ENCODE measurements around the gene AKTIP. TPM values are rescaled to one million over a fixed set of nuclear protein-coding genes. Genes with fewer than 3 reads are reported as not detected.

AKTIP gene
- total and polyA plus RNA-seq, 8 donors, result 12.5 to 34.9 (median 16.4) TPM

DNA sequence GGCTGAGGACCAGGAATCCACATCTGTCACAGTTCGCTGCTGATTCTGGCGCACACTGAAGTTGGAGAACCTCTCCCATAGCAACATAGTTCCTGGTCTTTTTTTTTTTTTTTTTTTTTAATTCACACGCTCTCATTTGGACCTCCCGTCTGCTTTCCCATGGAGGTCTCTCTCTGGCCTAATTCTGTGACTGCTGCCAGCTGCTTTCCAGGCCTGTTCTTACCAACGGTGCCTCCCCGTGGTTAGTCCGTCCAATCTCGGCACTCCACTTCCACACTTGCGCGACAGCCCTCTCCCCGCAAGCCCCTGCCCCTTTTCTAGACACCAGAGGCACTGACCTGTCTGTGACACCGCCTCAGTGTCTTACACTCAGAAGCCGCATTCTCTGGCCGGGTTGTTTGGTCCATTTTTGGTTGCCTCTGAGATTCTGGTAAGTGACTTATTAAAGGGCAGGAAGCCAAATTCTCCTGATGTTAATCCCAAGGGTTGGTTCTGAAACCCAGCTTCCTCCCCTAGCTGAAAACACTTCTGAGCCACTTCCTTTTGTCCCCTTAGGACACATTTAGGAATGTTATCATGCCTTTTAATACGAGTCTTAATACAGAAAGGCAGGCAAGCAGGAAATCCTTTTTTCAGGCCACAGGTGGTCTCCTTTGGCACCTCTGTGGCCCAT is 1.1 kb upstream of the AKTIP start:
- Histone ChIP-seq H3K36me3 (peaks cover 1 to 5% (median 4%) of the 10 kb centered on the region in 4 donors), H3K27me3 (no peaks in the 10 kb centered on the region), H3K27ac (peak overlapping the region; percentile 93 to 98 (median 96)), H3K4me1 (peaks cover 28 to 36% (median 32%) of the 10 kb centered on the region in 4 donors), H3K4me3 (peak overlapping the region; percentile 60 to 89 (median 74)), H3K9me3 (no peaks in the 10 kb centered on the region)
- TF ChIP-seq POLR2AphosphoS5 (IDR thresholded peaks at IDR 0.05), result no peak
- no peak for TF ChIP-seq POLR2A (IDR thresholded peaks at IDR 0.05)
- TF ChIP-seq EP300 (IDR thresholded peaks at IDR 0.05), result no peak
- TF ChIP-seq, protein P1, sequence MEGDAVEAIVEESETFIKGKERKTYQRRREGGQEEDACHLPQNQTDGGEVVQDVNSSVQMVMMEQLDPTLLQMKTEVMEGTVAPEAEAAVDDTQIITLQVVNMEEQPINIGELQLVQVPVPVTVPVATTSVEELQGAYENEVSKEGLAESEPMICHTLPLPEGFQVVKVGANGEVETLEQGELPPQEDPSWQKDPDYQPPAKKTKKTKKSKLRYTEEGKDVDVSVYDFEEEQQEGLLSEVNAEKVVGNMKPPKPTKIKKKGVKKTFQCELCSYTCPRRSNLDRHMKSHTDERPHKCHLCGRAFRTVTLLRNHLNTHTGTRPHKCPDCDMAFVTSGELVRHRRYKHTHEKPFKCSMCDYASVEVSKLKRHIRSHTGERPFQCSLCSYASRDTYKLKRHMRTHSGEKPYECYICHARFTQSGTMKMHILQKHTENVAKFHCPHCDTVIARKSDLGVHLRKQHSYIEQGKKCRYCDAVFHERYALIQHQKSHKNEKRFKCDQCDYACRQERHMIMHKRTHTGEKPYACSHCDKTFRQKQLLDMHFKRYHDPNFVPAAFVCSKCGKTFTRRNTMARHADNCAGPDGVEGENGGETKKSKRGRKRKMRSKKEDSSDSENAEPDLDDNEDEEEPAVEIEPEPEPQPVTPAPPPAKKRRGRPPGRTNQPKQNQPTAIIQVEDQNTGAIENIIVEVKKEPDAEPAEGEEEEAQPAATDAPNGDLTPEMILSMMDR (IDR thresholded peaks at IDR 0.05), result no peak
- intact Hi-C loops (cut with DNase I; ENCODE audit: low total_unique reads), result loop anchor here (5.0 kb wide), 1 partner anchor 72 kb away; the partner anchor contains the start of gene RBL2
- 3 to 5% (median 3%) methylated on average over 14 to 15 of the region's 15 CpGs for WGBS, 5 donors
- peak; percentile 36 to 81 for DNase-seq

DNA sequence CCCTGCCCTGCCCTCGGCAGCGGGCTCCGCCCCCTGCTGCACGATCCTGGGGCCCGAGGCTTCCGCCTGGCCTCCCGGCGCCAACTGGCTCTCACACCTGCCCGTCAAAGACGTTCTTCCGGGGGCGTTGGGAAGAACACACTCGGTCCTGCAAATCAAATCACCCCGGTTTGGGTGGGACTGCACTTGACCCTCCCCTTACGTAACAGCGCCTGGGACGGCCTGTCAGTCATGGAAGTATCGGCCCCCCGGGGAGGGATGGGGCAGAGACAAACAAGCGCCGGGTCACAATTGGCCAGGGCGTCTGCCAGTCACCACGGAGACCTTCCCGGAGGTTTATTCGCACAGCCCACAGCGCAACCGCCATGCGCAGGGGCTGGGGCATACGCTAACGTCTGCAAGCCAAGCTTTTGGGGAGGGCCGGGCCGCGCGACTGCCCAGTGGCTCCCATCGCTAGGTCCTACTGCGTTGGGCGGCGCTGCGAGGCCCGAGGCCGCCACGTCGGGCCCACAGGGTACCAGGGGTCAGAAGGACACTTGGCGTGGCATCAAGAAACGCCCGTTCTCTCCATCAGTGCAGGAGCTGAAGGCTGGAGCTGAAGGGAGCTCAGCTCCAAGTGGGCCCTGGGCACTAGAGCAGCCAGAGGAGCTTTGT is 388 bp upstream of the AKTIP start:
- peak overlapping the region; percentile 95 to 98 (median 96) for H3K27ac ChIP-seq
- no peaks in the 10 kb centered on the region for H3K9me3 ChIP-seq
- peak; percentile 100 for DNase-seq
- peaks cover 28 to 36% (median 32%) of the 10 kb centered on the region in 4 donors for H3K4me1 ChIP-seq
- WGBS, 5 donors, result 0 to 1% (median 0%) methylated on average over 3 to 46 of the region's 46 CpGs
- no peaks in the 10 kb centered on the region for H3K27me3 ChIP-seq
- peak overlapping the region; percentile 88 to 98 (median 90) for H3K4me3 ChIP-seq
- intact Hi-C loops (cut with DNase I; ENCODE audit: low total_unique reads), result loop anchor here (5.0 kb wide), 1 partner anchor 71 kb away; the partner anchor contains the start of gene RBL2
- TF ChIP-seq, protein P1 (IDR thresholded peaks at IDR 0.05), result peak in 1 of 7 experiments; percentile 8
- TF ChIP-seq EP300 (IDR thresholded peaks at IDR 0.05) (peak; percentile 17), POLR2AphosphoS5 (IDR thresholded peaks at IDR 0.05) (peak; percentile 73 to 97 (median 95)), POLR2A (IDR thresholded peaks at IDR 0.05) (peak in 2 of 4 donors; percentile 82 to 87)
- peaks cover 9 to 12% (median 11%) of the 10 kb centered on the region in 4 donors for H3K36me3 ChIP-seq

DNA sequence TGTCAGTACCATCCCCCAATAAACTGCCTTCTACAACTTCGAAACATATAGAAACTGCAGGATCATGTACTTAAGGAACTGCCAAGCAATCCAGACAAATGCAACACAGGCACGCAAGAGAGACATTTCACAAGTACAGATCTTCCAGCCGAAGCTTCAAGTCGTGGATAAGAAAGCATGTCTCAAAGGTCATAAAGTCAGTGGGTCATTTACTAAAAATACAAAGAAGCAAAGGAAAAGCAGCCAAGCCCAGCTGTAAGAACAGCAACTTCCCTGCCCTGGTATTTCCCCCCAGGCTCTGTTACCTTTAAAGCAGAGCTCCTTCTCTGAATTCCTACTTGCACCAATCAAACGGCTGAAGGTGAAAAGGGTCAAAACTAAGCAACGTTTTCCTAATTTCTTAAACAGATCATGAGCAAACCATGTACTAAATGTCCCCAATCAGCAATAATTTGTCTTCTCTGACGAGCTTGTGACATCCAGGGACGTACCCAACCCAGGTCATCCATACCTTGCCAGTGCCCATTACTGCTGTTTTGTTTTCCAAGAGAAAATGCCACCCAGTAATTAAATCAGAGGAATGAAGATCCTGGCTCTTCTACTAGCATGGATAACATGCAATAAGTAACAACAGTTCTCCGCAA is 1.7 kb downstream of the AKTIP start:
- Histone ChIP-seq H3K27me3 (no peaks in the 10 kb centered on the region), H3K27ac (peak overlapping the region in 1 of 5 donors; percentile 96), H3K9me3 (no peaks in the 10 kb centered on the region), H3K4me1 (peaks cover 28 to 36% (median 32%) of the 10 kb centered on the region in 4 donors), H3K4me3 (peak overlapping the region; percentile 88 to 98 (median 90)), H3K36me3 (peaks cover 26 to 33% (median 32%) of the 10 kb centered on the region in 4 donors)
- 37 to 45% (median 45%) methylated on average over 9 of the region's 9 CpGs for WGBS, 5 donors
- TF ChIP-seq POLR2AphosphoS5 (IDR thresholded peaks at IDR 0.05), result no peak
- TF ChIP-seq, protein P1 (IDR thresholded peaks at IDR 0.05), result no peak
- no peak for TF ChIP-seq POLR2A (IDR thresholded peaks at IDR 0.05)
- no peak for TF ChIP-seq EP300 (IDR thresholded peaks at IDR 0.05)
- intact Hi-C loops (cut with DNase I; ENCODE audit: low total_unique reads), result loop anchor here (5.0 kb wide), 1 partner anchor 69 kb away; the partner anchor contains the start of gene RBL2
- no peak for DNase-seq

DNA sequence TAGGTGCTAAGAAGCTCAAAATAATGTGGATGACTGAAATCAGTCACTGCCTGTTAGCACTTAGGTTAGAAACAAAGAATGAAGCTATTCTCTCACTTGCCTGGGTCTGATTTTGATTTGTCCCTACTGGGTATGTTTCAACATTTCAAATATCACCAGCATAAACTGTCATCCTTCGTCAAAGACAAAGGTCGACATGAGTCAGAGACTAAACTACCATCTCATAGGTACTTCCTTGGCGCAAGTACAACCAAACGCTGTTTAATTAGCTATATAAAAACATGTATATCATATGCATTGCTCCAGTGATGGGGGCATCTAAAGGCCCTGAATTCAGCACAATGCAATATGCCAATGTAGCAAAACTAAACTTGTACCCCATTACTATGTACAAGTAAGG is 4.0 kb downstream of the AKTIP start:
- TF ChIP-seq POLR2A (IDR thresholded peaks at IDR 0.05) (no peak), POLR2AphosphoS5 (IDR thresholded peaks at IDR 0.05) (no peak), EP300 (IDR thresholded peaks at IDR 0.05) (no peak)
- TF ChIP-seq, protein P1 (IDR thresholded peaks at IDR 0.05), result no peak
- H3K9me3 ChIP-seq, result no peaks in the 10 kb centered on the region
- no peaks in the 10 kb centered on the region for H3K27me3 ChIP-seq
- peaks cover 17 to 27% (median 23%) of the 10 kb centered on the region in 4 donors for H3K4me1 ChIP-seq
- H3K27ac ChIP-seq, result no peak overlapping the region
- H3K36me3 ChIP-seq, result peaks cover 44 to 56% (median 55%) of the 10 kb centered on the region in 4 donors
- WGBS, 5 donors, result 86 to 94% (median 91%) methylated on average over 4 of the region's 4 CpGs
- intact Hi-C loops (cut with DNase I; ENCODE audit: low total_unique reads), result no loop called here
- H3K4me3 ChIP-seq, result no peak overlapping the region
- DNase-seq, result no peak

Measured in stomach (tissue), 9 donors.